ENCODE results near the gene HECA. TPM values are rescaled to one million over a fixed set of nuclear protein-coding genes. Genes with fewer than 3 reads are reported as not detected.

HECA gene
- total and polyA plus RNA-seq, 10 of the 15 experiments (the other 5 are each of a cell fraction or from before 2014, with no cell fraction given): 0.52 to 7.2 (median 2.7) TPM

GRCh38 chr6:139174961-139175360, 40.1 kb downstream of the HECA start:
- peaks cover 13% of the 10 kb centered on the region for H3K4me1 ChIP-seq (ENCODE audit: control insufficient read depth, insufficient read depth, low read length)
- ChIA-PET POLR2A (interaction anchor here (1.6 kb wide), 1 partner anchor 13 kb away, joined by 6 read pairs; no protein-coding TSS in a partner anchor), CTCF (interaction anchor here (0.6 to 1.7 kb wide), 5 partner anchors 44 to 359 kb away, joined by 3 to 5 read pairs (median 4); no protein-coding TSS in a partner anchor), RAD21 (ENCODE audit: unreplicated experiment) (interaction anchor here (1.1 to 1.3 kb wide), 4 partner anchors 9 to 358 kb away, joined by 3 to 5 read pairs (median 4); no protein-coding TSS in a partner anchor), SMC1A (ENCODE audit: uncharacterized antibody, unreplicated experiment) (interaction anchor here (0.8 to 2.1 kb wide), 6 partner anchors 10 to 1367 kb away, joined by 3 to 6 read pairs (median 4); no protein-coding TSS in a partner anchor)
- ATAC-seq: no peak
- H3K27ac ChIP-seq (ENCODE audit: control insufficient read depth, insufficient read depth): no peak overlapping the region
- H3K9ac ChIP-seq (ENCODE audit: control insufficient read depth, insufficient read depth, low read length): no peak overlapping the region
- no peak overlapping the region for H2AFZ ChIP-seq (ENCODE audit: control insufficient read depth, low read depth, low read length)
- no peaks in the 10 kb centered on the region; the same call in 2 of the 3 replicates for H3K9me3 ChIP-seq (replicated peaks; ENCODE audit: control insufficient read depth, insufficient read depth, low read length)
- FAIRE-seq: no peak
- no peak overlapping the region for H3K4me2 ChIP-seq (ENCODE audit: control insufficient read depth, insufficient read depth)
- in situ Hi-C loops (cut with MboI) (no loop called here), intact Hi-C loops (cut with micrococcal nuclease; ENCODE audit: unreplicated experiment) (no loop called here)
- DNase-seq (ENCODE audit: low read depth, low spot score): no peak
- H3K79me2 ChIP-seq (ENCODE audit: control insufficient read depth, insufficient read depth, low read length): no peaks in the 10 kb centered on the region
- TF ChIP-seq KDM1A (IDR thresholded peaks at IDR 0.05; ENCODE audit: borderline replicate concordance) (no peak), ATF2 (IDR thresholded peaks at IDR 0.05; ENCODE audit: low read length) (no peak), HCFC1 (IDR thresholded peaks at IDR 0.05; ENCODE audit: low read length) (no peak), ATF7 (IDR thresholded peaks at IDR 0.05; ENCODE audit: low read depth) (no peak)
- no peaks in the 10 kb centered on the region for H3K27me3 ChIP-seq (replicated peaks in 1 of 2; ENCODE audit: control insufficient read depth in 2 of 2, insufficient read depth in 2 of 2, low read length in 1 of 2)
- BruUV-seq (replicated peaks): no TSS peak
- peaks cover 0 to 6% of the 10 kb centered on the region in 2 experiments; a peak in 1 of 4 replicates for H3K36me3 ChIP-seq (ENCODE audit: control insufficient read depth in 2 of 2, insufficient read depth in 2 of 2, low read length in 1 of 2)
- no peaks in the 10 kb centered on the region for H4K20me1 ChIP-seq (ENCODE audit: control insufficient read depth, insufficient read depth)
- no peak overlapping the region for H3K4me3 ChIP-seq

- no peak overlapping the region for H2AFZ ChIP-seq (ENCODE audit: control insufficient read depth, low read depth, low read length)
- WGBS (ENCODE audit: insufficient coverage, insufficient replicate concordance, low lambda C conversion rate, missing lambda C conversion rate): 57% methylated on average over 4 of the region's 4 CpGs
- no peaks in the 10 kb centered on the region for H3K79me2 ChIP-seq (ENCODE audit: control insufficient read depth, insufficient read depth, low read length)
- ChIA-PET SMC1A (ENCODE audit: uncharacterized antibody, unreplicated experiment) (interaction anchor here (0.8 to 2.1 kb wide), 6 partner anchors 10 to 1367 kb away, joined by 3 to 6 read pairs (median 4); no protein-coding TSS in a partner anchor), RAD21 (ENCODE audit: unreplicated experiment) (interaction anchor here (1.1 to 1.3 kb wide), 4 partner anchors 10 to 359 kb away, joined by 3 to 5 read pairs (median 4); no protein-coding TSS in a partner anchor), POLR2A (no interaction called here), CTCF (interaction anchor here (0.6 to 1.7 kb wide), 5 partner anchors 43 to 360 kb away, joined by 3 to 5 read pairs (median 4); no protein-coding TSS in a partner anchor)
- peaks cover 0 to 6% of the 10 kb centered on the region in 2 experiments; a peak in 1 of 4 replicates for H3K36me3 ChIP-seq (ENCODE audit: control insufficient read depth in 2 of 2, insufficient read depth in 2 of 2, low read length in 1 of 2)
- H3K4me1 ChIP-seq (ENCODE audit: control insufficient read depth, insufficient read depth, low read length): peaks cover 13% of the 10 kb centered on the region
- ATAC-seq: peak; percentile 86
- intact Hi-C loops (cut with micrococcal nuclease; ENCODE audit: unreplicated experiment): no loop called here
- no peak overlapping the region for H3K4me2 ChIP-seq (ENCODE audit: control insufficient read depth, insufficient read depth)
- H3K9ac ChIP-seq (ENCODE audit: control insufficient read depth, insufficient read depth, low read length): no peak overlapping the region
- in situ Hi-C loops (cut with MboI): no loop called here
- no peaks in the 10 kb centered on the region for H4K20me1 ChIP-seq (ENCODE audit: control insufficient read depth, insufficient read depth)
- H3K27me3 ChIP-seq (replicated peaks in 1 of 2; ENCODE audit: control insufficient read depth in 2 of 2, insufficient read depth in 2 of 2, low read length in 1 of 2): no peaks in the 10 kb centered on the region
- BruUV-seq (replicated peaks): no TSS peak
- H3K9me3 ChIP-seq (replicated peaks; ENCODE audit: control insufficient read depth, insufficient read depth, low read length): no peaks in the 10 kb centered on the region; the same call in 2 of the 3 replicates
- DNase-seq (ENCODE audit: low read depth, low spot score): no peak
- H3K27ac ChIP-seq (ENCODE audit: control insufficient read depth, insufficient read depth): no peak overlapping the region
- no peak for FAIRE-seq
- H3K4me3 ChIP-seq: no peak overlapping the region
- TF ChIP-seq MTA2 (IDR thresholded peaks at IDR 0.05; ENCODE audit: low read depth) (peak; percentile 51), RUNX3 (IDR thresholded peaks at IDR 0.05; ENCODE audit: low read length) (peak; percentile 22; the same call in 1 of the 2 replicates), NR2C2 (IDR thresholded peaks at IDR 0.05; ENCODE audit: borderline replicate concordance, control insufficient read depth, insufficient read length, low read depth) (no peak), RELB (IDR thresholded peaks at IDR 0.05; ENCODE audit: low read depth) (peak; percentile 41; the same call in 1 of the 2 replicates), IKZF2 (IDR thresholded peaks at IDR 0.05) (peak; percentile 79 to 86), GATAD2B (conservative IDR thresholded peaks at IDR 0.05; ENCODE audit: low read depth) (0 out of 2 replicates have a peak, but pooled peaks have one; percentile 22), IKZF1 (conservative IDR thresholded peaks at IDR 0.05) (peak; percentile 77), SPI1 (IDR thresholded peaks at IDR 0.05; ENCODE audit: borderline replicate concordance, insufficient read depth, low read depth, low read length) (peak; percentile 94), EED (IDR thresholded peaks at IDR 0.05; ENCODE audit: low read depth) (0 out of 2 replicates have a peak, but pooled peaks have one; percentile 20), DPF2 (IDR thresholded peaks at IDR 0.05) (peak; percentile 58; the same call in 1 of the 2 replicates), JUND (IDR thresholded peaks at IDR 0.05; ENCODE audit: low read depth, low read length) (no peak)
Observed at GRCh38 chr6:139175389-139175948, 40.6 kb downstream of the HECA start.
